ENCODE measurements around the gene SLC2A5.

- TF ChIP-seq CTCF (IDR thresholded peaks at IDR 0.05; ENCODE audit: insufficient read depth, low read depth, low read length) = no peak
- no peak for TF ChIP-seq EZH2 (IDR thresholded peaks at IDR 0.05; ENCODE audit: insufficient read depth, low read length)
These were observed 2.3 kb downstream of the SLC2A5 start for GRCh38 chr1:9066945-9067807.
